Ovary (tissue), 9 donors: ENCODE results near the gene VAPB. TPM values are rescaled to one million over a fixed set of nuclear protein-coding genes. Genes with fewer than 3 reads are reported as not detected.

Experiments
- DNase-seq, 5 donors: peaks; one replicate each; pipeline ENCODE4 v3.0.0-alpha.2; 2019 to 2020
- H3K27ac ChIP-seq, 2 donors: fragments of 200-600 bp; one replicate each; pipeline versions ENCODE4 v1.5.1 to v1.8.0; 2019 to 2022
- H3K27me3 ChIP-seq: fragments of 200-600 bp; one replicate; pipeline ENCODE4 v1.8.0; 2022
- H3K36me3 ChIP-seq: fragments of 200-600 bp; sonication (generic); one replicate; pipeline ENCODE4 v1.5.1; 2019
- H3K4me1 ChIP-seq: one replicate; pipeline ENCODE4 v1.8.1; 2013; ENCODE audit warnings: mild to moderate bottlenecking, moderate library complexity; ENCODE audit not compliant: insufficient read depth
- H3K4me3 ChIP-seq: fragments of 200-600 bp; sonication (generic); one replicate; pipeline ENCODE4 v1.5.1; 2017
- H3K9me3 ChIP-seq, 2 donors: fragments of 200-600 bp in 1 of 2; sonication (generic) in 1 of 2; one replicate each; pipeline versions ENCODE4 v1.5.1 to v1.8.1; 2013 to 2019; ENCODE audit warnings: mild to moderate bottlenecking in 1 of 2, moderate library complexity in 1 of 2
- CTCF ChIP-seq, 3 donors: fragments of 450-650 bp in 2 of 3; fragments of 200-600 bp in 1 of 3; IDR thresholded peaks; one replicate each; pipeline versions ENCODE4 v1.5.1 to v1.8.0; 2016 to 2022; ENCODE audit warnings: antibody characterized with exemption in 3 of 3, mild to moderate bottlenecking in 1 of 3
- EP300 ChIP-seq: sonication (generic); formaldehyde crosslinking; IDR thresholded peaks from one replicate; pipeline ENCODE4 v1.6.1; 2017; ENCODE audit warnings: antibody characterized with exemption
- POLR2A ChIP-seq: fragments of 450-650 bp; IDR thresholded peaks from one replicate; pipeline ENCODE4 v1.6.1; 2017; ENCODE audit warnings: antibody characterized with exemption, mild to moderate bottlenecking, moderate library complexity
- WGBS, 3 donors: extraction: QIAGEN DNeasy Blood & Tissue Kit in 1 of 3; methylation state at CpG; one replicate each; pipeline versions ENCODE4 v1.1.5 to v1.1.7; 2013 to 2017; 5-methylcytosine and 5-hydroxymethylcytosine counted together
- intact Hi-C, 4 donors: fragments of 100-400 bp; cut with DNase I; formaldehyde crosslinking; loops; one replicate each; pipeline versions ENCODE4 v1.11.0 to v1.15.1; 2022 to 2023
- polyA plus RNA-seq, 2 donors: library from polyadenylated mRNA; stranded (reverse); fragments of 200-250 nt in 1 of 2; fragments of 350-450 nt in 1 of 2; fragmentation: Illumina TruSeq in 1 of 2; extraction: RNeasy Lipid Tissue Mini Kit (QIAGEN cat#74804) in 1 of 2; gene quantifications; one replicate each; pipeline ENCODE4 v1.2.3, GENCODE V29; 2013 to 2014
- total RNA-seq, 7 donors: library from RNA; depleted of rRNA in 2 of 7; stranded (reverse); fragments of >200 nt in 2 of 7; fragmentation: NEBNext Ultra II Directional in 3 of 7; extraction: Animal tissue kit (Norgen Biotek cat#: 25700) in 3 of 7; gene quantifications; one replicate each; pipeline versions ENCODE4 v1.1.0 to v1.2.4, GENCODE V29; 2016 to 2023
- donor health status: DM: no; HTN: no; CAD: no; lungs with moderate emphysema.
- donor health status: DM: no; HTN: no; CAD: no.
- donor health status: Bipolar disorder and iron deficiency.
- donor health status: DM: yes; HTN: yes; CAD: no.
- donor health status: DM: no; HTN: no; CAD: no.
- donor health status: DM: yes; HTN: yes; CAD: no.

The VAPB gene
- total and polyA plus RNA-seq, 9 donors: 11.8 to 81.6 (median 47.5) TPM

GRCh38 chr20:58432186-58432954 lies 43.3 kb downstream of the VAPB start:
- no peak for TF ChIP-seq POLR2A
- TF ChIP-seq EP300: no peak
- no peak for TF ChIP-seq CTCF (IDR thresholded peaks at IDR 0.05)
- Histone ChIP-seq H3K27me3 (no peaks in the 10 kb centered on the region), H3K27ac (peak overlapping the region in 1 of 2 donors; percentile 48), H3K9me3 (no peaks in the 10 kb centered on the region), H3K4me3 (no peak overlapping the region), H3K36me3 (no peaks in the 10 kb centered on the region), H3K4me1 (peaks cover 16% of the 10 kb centered on the region)
- 30 to 46% (median 40%) methylated on average over 3 of the region's 3 CpGs for WGBS, 3 donors
- DNase-seq: peak in 2 of 5 donors; percentile 29 to 35
- intact Hi-C loops: no loop called here

- no peak for DNase-seq
- peak overlapping the region in 1 of 2 donors; percentile 48 for H3K27ac ChIP-seq
- intact Hi-C loops: no loop called here
- 92 to 100% (median 98%) methylated on average over 2 of the region's 2 CpGs for WGBS, 3 donors
- no peaks in the 10 kb centered on the region for H3K36me3 ChIP-seq
- TF ChIP-seq POLR2A (no peak), EP300 (no peak), CTCF (IDR thresholded peaks at IDR 0.05) (no peak)
- no peak overlapping the region for H3K4me3 ChIP-seq
- H3K9me3 ChIP-seq: no peaks in the 10 kb centered on the region
- H3K27me3 ChIP-seq: no peaks in the 10 kb centered on the region
- H3K4me1 ChIP-seq: peaks cover 16% of the 10 kb centered on the region
These were observed 44.1 kb downstream of the VAPB start for GRCh38 chr20:58433029-58433647.

GRCh38 chr20:58433759-58434158 lies 44.7 kb downstream of the VAPB start:
- H3K27ac ChIP-seq: peak overlapping the region in 1 of 2 donors; percentile 48
- WGBS, 3 donors: 4 to 23% (median 13%) methylated on average over 1 of the region's 1 CpG
- peak in 2 of 5 donors; percentile 22 to 30 for DNase-seq
- H3K36me3 ChIP-seq: no peaks in the 10 kb centered on the region
- TF ChIP-seq CTCF (IDR thresholded peaks at IDR 0.05) (no peak), EP300 (no peak), POLR2A (no peak)
- no peak overlapping the region for H3K4me3 ChIP-seq
- no peaks in the 10 kb centered on the region for H3K27me3 ChIP-seq
- no peaks in the 10 kb centered on the region for H3K9me3 ChIP-seq
- intact Hi-C loops: no loop called here
- peaks cover 16% of the 10 kb centered on the region for H3K4me1 ChIP-seq

GRCh38 chr20:58434326-58434725 lies 45.3 kb downstream of the VAPB start:
- WGBS, 3 donors: 93 to 95% (median 93%) methylated on average over 5 of the region's 5 CpGs
- DNase-seq: no peak
- Histone ChIP-seq H3K27ac (peak overlapping the region in 1 of 2 donors; percentile 48), H3K9me3 (no peaks in the 10 kb centered on the region), H3K4me1 (peaks cover 16% of the 10 kb centered on the region), H3K4me3 (no peak overlapping the region), H3K27me3 (no peaks in the 10 kb centered on the region), H3K36me3 (no peaks in the 10 kb centered on the region)
- TF ChIP-seq CTCF (IDR thresholded peaks at IDR 0.05) (no peak), POLR2A (no peak), EP300 (no peak)
- intact Hi-C loops: no loop called here
